Adrenal gland (tissue), 5 donors: ENCODE results near the gene GRAMD1B.

Source experiments
- POLR2A ChIP-seq, 2 donors: fragments of 450-650 bp; IDR thresholded peaks; one replicate each; pipeline ENCODE4 v1.6.1; 2017; ENCODE audit warnings: antibody characterized with exemption in 2 of 2, mild to moderate bottlenecking in 2 of 2, moderate library complexity in 1 of 2
- TF ChIP-seq, protein P1 (sequence below), 6 experiments: fragments of 450-650 bp in 4 of 6; fragments of 200-600 bp in 2 of 6; sonication (generic) in 1 of 6; IDR thresholded peaks; 1 replicate in 5 of 6; 2 replicates in 1 of 6; pipeline versions ENCODE4 v1.5.1 to v1.8.0; 2016 to 2021; ENCODE audit warnings: antibody characterized with exemption in 6 of 6, mild to moderate bottlenecking in 2 of 6, moderate library complexity in 1 of 6
- donor health status: DM: no; HTN: no; CAD: no.

DNA sequence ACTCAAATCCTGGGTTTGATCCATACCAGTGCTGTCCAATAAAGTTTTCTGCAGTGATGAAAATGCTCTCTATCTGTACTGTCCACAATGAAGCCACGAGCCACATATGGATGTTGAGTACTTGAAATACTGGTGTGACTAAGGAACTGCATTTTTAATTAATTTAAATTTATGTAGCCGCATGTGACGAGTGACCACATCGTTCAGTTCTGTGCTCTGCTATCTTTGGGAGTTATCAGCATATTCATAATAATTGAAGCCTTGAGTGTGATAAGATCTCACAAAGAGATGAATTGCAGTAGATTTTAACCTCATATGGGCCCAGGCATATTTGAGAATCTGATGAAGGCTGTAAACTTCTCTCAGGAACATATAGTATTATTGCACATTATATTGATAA is 40.8 kb downstream of the GRAMD1B start:
- TF ChIP-seq, protein P1, sequence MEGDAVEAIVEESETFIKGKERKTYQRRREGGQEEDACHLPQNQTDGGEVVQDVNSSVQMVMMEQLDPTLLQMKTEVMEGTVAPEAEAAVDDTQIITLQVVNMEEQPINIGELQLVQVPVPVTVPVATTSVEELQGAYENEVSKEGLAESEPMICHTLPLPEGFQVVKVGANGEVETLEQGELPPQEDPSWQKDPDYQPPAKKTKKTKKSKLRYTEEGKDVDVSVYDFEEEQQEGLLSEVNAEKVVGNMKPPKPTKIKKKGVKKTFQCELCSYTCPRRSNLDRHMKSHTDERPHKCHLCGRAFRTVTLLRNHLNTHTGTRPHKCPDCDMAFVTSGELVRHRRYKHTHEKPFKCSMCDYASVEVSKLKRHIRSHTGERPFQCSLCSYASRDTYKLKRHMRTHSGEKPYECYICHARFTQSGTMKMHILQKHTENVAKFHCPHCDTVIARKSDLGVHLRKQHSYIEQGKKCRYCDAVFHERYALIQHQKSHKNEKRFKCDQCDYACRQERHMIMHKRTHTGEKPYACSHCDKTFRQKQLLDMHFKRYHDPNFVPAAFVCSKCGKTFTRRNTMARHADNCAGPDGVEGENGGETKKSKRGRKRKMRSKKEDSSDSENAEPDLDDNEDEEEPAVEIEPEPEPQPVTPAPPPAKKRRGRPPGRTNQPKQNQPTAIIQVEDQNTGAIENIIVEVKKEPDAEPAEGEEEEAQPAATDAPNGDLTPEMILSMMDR (IDR thresholded peaks at IDR 0.05), result no peak
- no peak for TF ChIP-seq POLR2A (IDR thresholded peaks at IDR 0.05)
